Measurements from ENCODE around the gene ZNF639.
A peak's percentile ranks its signal among the peaks of the same experiment; 100 is the strongest.

Gene ZNF639

DNA sequence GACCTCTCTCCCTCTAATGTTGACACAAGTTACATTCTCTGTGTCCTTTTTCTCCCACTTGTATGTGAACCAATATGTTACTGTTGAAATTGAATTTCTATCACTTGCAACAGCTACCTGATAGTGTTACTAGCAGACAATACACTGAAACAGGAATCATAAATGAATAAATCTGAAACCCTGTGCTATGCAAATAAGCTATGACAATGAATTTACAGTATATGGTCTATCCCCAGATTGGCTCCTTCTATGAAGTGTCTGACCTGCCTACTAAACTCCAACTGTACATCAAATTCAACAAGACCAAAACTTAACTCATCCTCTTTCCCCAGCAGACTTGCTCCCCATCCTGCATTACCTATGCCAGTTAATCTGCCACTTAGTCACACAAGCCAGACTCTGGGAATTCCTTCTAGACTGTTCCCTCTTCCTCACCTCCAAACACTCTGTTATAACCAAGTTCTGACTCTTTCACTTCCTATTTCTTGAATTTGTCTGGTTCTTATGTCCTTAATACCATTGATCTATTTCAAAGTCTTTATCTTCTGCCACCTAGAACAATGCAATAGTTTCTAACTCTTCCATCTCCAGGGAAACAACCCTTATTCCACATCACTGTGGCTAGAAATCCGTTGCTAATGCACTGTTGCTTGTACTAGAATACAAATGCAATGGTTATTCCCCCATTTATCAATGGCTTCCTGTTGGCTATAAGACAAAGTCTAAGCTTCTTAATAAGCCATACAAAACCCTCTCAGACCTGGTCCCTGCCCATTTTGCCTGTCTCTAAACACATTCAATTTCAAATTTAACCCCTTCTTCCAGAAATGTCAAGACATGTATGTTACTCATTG, 13.4 kb upstream of the ZNF639 start:
- DNase-seq (ENCODE audit: low read depth in 2 of 2), result no peak

GRCh38 chr3:179318876-179319275, 4.0 kb upstream of the ZNF639 start:
- DNase-seq (ENCODE audit: low read depth in 2 of 2), result no peak

GRCh38 chr3:179321668-179322285, 1.1 kb upstream of the ZNF639 start:
- no peak for DNase-seq (ENCODE audit: low read depth in 2 of 2)

GRCh38 chr3:179323197-179324110, 623 bp downstream of the ZNF639 start:
- peak; percentile 25 to 40 for DNase-seq (ENCODE audit: low read depth in 2 of 2)

GRCh38 chr3:179324270-179324754, 1.5 kb downstream of the ZNF639 start:
- DNase-seq (ENCODE audit: low read depth in 2 of 2), result no peak

DNA sequence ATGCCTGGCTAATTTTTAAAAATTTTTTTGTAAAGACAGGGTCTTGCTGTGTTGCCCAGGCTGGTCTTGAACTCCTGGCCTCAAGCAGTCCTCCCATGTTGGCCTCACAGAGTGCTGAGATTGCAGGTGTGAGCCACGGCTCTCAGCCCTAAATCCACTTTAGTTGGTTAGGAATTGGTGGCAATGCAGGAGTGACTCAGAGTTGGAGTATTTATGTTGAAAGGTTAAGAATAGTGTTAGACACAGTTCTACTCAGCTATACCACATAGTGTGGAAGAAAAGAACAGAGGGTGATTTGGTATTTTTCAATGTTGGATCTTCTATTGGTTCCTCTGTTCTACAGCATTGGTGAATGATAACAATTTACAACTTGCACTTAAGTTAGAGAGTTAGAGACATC, 7.6 kb downstream of the ZNF639 start:
- DNase-seq (ENCODE audit: low read depth in 2 of 2), result no peak

GRCh38 chr3:179332240-179332639, 9.4 kb downstream of the ZNF639 start:
- DNase-seq (ENCODE audit: low read depth in 2 of 2), result no peak

GRCh38 chr3:179333084-179333483, 10.3 kb downstream of the ZNF639 start:
- DNase-seq (ENCODE audit: low read depth in 2 of 2), result no peak

- no peak for DNase-seq (ENCODE audit: low read depth in 2 of 2)
Observed at GRCh38 chr3:179336345-179336929, 13.6 kb downstream of the ZNF639 start.

- peak; percentile 73 to 79 for DNase-seq (ENCODE audit: low read depth in 2 of 2)
Observed at GRCh38 chr3:179347345-179348194, 24.7 kb downstream of the ZNF639 start, which contains the start of gene MFN1. TSS of gene MFN1 (plus strand) at chr3:179347709. CDS start at chr3:179348852, 1,143 bp downstream.

DNA sequence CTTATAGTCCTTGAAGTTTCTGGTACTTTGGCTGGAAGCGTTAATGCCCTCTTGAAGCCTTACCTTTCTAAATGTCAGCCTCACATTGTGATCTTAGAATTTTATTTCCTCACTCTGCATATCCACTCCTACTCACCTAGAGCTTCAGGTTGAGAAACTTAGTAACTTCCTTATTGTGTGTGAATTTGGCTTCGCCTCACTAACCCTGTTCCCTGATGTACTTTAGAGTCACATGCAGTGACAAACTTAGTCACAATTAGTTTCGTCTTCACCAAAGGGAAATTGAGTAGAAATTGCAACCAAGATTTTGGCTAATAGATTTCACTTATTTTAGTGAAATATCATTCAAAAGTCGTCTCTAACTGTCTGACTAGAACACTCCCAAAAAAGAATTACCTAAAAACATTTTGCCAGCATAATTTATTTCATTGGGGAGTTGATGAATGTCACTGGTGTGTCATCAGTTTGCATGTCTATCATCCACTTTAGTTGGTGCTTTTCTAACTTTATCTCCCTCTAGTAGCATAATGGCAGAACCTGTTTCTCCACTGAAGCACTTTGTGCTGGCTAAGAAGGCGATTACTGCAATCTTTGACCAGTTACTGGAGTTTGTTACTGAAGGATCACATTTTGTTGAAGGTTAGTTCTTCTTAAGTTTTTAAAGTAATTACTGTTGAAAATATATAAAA, 25.6 kb downstream of the ZNF639 start:
- DNase-seq (ENCODE audit: low read depth in 2 of 2), result no peak

- no peak for DNase-seq (ENCODE audit: low read depth in 2 of 2)
Observed at GRCh38 chr3:179355996-179356395, 33.2 kb downstream of the ZNF639 start.

DNA sequence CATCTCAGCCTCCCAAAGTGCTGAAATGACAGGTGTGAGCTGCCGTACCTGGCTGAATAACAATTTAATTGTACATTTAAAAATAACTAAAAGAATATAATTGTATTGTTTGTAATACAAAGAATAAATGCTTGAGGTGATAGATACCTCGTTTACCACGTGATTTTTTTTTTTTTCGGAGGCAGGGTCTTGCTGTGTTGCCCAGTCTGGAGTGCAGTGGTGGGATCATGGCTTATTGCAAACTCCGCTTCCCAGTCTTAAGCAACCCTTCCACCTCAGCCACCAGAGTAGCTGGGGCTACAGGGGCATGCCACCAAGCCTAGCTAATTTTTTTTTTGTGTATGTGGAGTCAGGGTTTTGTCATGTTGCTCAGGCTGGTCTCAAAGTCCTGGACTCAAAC, 40.5 kb downstream of the ZNF639 start:
- DNase-seq (ENCODE audit: low read depth in 2 of 2), result no peak

GRCh38 chr3:179369621-179370020, 46.8 kb downstream of the ZNF639 start:
- no peak for DNase-seq (ENCODE audit: low read depth in 2 of 2)

- DNase-seq (ENCODE audit: low read depth in 2 of 2), result no peak
Observed at GRCh38 chr3:179373938-179374337, 51.1 kb downstream of the ZNF639 start.

DNA sequence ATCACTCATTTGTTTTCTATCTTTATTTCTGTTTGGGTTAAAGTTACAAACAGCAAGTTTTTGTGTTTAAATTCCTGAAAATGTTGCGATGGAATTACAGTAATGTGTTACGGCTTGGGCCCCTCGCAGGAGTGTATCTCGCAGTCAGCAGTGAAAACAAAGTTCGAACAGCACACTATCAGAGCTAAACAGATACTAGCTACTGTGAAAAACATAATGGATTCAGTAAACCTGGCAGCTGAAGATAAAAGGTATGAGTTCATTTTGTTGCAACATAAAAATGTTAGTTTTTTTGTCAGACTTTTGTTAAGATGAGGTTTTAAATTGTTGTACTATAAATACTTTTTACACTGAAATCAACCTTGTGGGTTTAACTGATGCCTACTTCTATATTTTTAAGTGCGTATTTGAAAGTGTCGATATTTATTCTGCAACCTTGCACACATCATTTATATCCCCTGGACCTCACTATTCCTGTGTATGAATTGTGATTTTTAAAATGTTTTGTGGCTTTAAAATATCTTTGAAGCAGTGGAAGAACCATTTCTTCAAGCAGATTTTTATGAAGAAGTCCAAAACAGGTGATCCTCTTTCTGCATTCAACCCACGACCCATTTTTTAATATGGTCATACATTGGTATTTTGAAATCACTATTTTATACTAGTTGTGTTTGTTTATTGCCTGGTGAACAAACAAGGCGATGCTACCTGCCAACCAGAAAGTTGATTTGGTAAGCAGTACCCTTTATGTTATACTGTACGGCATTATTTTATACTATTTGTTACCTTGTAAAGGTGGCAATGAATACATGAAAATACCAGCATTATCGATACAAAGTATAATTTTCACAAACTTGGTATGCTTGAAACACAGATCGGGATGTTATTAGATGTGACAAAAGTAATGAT, 52.5 kb downstream of the ZNF639 start:
- DNase-seq (ENCODE audit: low read depth in 2 of 2), result no peak

DNA sequence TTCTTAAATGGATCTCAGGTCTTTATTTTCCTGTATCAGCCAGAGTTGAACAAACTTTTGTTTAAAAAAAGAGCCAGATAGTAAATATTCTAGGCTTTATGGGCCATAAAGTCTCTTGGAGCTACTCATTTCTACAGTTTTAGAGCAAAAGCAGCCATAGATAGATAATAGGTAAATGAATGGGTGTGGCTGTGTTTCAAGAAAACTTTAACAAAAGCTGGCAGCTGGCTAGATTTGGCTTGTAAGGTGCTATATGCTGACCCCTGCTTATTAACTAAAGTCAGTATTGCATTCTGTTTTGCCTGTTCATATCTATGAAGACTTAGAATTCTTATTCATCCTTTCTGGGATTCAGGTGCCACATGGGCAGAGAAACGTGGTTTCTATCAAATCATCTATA, 53.6 kb downstream of the ZNF639 start:
- no peak for DNase-seq (ENCODE audit: low read depth in 2 of 2)
